ENCODE results near the gene PICK1.

Gene PICK1

GRCh38 chr22:38120359-38121110 is 63.3 kb downstream of the PICK1 start:
- no peak for DNase-seq (ENCODE audit: low read depth, low spot score)
- no peak for TF ChIP-seq CTCF (IDR thresholded peaks at IDR 0.05; ENCODE audit: low read depth, low read length)
- in situ Hi-C loops (cut with HindIII; ENCODE audit: low sequenced_read_pairs), result no loop called here
- H3K4me3 ChIP-seq (ENCODE audit: low read depth, low read length), result no peak overlapping the region

- DNase-seq (ENCODE audit: low read depth, low spot score), result no peak
- no peak for TF ChIP-seq CTCF (IDR thresholded peaks at IDR 0.05; ENCODE audit: low read depth, low read length)
- in situ Hi-C loops (cut with HindIII; ENCODE audit: low sequenced_read_pairs), result no loop called here
- H3K4me3 ChIP-seq (ENCODE audit: low read depth, low read length), result no peak overlapping the region
Observed at GRCh38 chr22:38122616-38123015, 65.4 kb downstream of the PICK1 start.

- H3K4me3 ChIP-seq (ENCODE audit: low read depth, low read length), result no peak overlapping the region
- in situ Hi-C loops (cut with HindIII; ENCODE audit: low sequenced_read_pairs), result no loop called here
- DNase-seq (ENCODE audit: low read depth, low spot score), result no peak
- TF ChIP-seq CTCF (IDR thresholded peaks at IDR 0.05; ENCODE audit: low read depth, low read length), result no peak
Observed at GRCh38 chr22:38124236-38124974, 67.2 kb downstream of the PICK1 start.

GRCh38 chr22:38125038-38125610 is 67.9 kb downstream of the PICK1 start:
- no peak overlapping the region for H3K4me3 ChIP-seq (ENCODE audit: low read depth, low read length)
- TF ChIP-seq CTCF (IDR thresholded peaks at IDR 0.05; ENCODE audit: low read depth, low read length), result no peak
- no peak for DNase-seq (ENCODE audit: low read depth, low spot score)
- in situ Hi-C loops (cut with HindIII; ENCODE audit: low sequenced_read_pairs), result no loop called here
